Large intestine (tissue), 12 donors: ENCODE results near the gene SRSF8. TPM values are rescaled to one million over a fixed set of nuclear protein-coding genes. Genes with fewer than 3 reads are reported as not detected.
"Not testable (repeated sequence)": the region's sequence is repeated elsewhere in the genome, so short reads cannot be mapped to it uniquely, and the experiment has no call there.

Experiments used
- DNase-seq, 2 donors: peaks; one replicate each; pipeline versions ENCODE4 v3.0.0 to v3.0.0-alpha.2; 2013
- H3K27ac ChIP-seq: one replicate; pipeline ENCODE4 v1.5.1; 2013; ENCODE audit warnings: low read length
- H3K27me3 ChIP-seq: 2 replicates; pipeline ENCODE4 v1.6.1; 2013; ENCODE audit warnings: low read length; ENCODE audit not compliant: control insufficient read depth, insufficient read depth
- H3K36me3 ChIP-seq: 2 replicates; pipeline ENCODE4 v1.6.1; 2013; ENCODE audit warnings: low read length; ENCODE audit not compliant: control insufficient read depth, insufficient read depth
- H3K4me1 ChIP-seq: one replicate; pipeline ENCODE4 v1.6.1; 2013; ENCODE audit warnings: low read length; ENCODE audit not compliant: control insufficient read depth, insufficient read depth
- H3K4me3 ChIP-seq: one replicate; pipeline ENCODE4 v1.5.1; 2013; ENCODE audit warnings: low read length
- H3K9me3 ChIP-seq: one replicate; pipeline ENCODE4 v1.6.1; 2013; ENCODE audit warnings: mild to moderate bottlenecking, low read depth, low read length, moderate library complexity; ENCODE audit not compliant: control insufficient read depth
- WGBS: methylation state at CpG from one replicate; pipeline ENCODE4 v1.1.5; 2013; ENCODE audit warnings: low lambda C conversion rate; ENCODE audit not compliant: insufficient coverage; 5-methylcytosine and 5-hydroxymethylcytosine counted together
- long read RNA-seq, 11 donors: transcript quantifications; one replicate each; lab custom pipeline, GENCODE V29; 2026
- polyA plus RNA-seq: library from polyadenylated mRNA; unstranded; fragments of 120-200 nt; gene quantifications from one replicate; pipeline ENCODE4 v1.2.1, GENCODE V29; 2013

Gene SRSF8, protein sequence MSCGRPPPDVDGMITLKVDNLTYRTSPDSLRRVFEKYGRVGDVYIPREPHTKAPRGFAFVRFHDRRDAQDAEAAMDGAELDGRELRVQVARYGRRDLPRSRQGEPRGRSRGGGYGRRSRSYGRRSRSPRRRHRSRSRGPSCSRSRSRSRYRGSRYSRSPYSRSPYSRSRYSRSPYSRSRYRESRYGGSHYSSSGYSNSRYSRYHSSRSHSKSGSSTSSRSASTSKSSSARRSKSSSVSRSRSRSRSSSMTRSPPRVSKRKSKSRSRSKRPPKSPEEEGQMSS
- 52.3 TPM for polyA plus RNA-seq
- long read RNA-seq, donor 1, full-length matches to known transcripts, result 50 of 50 reads
- long read RNA-seq, donor 1, partial matches to known transcripts, result 0 of 50 reads
- long read RNA-seq, donor 1, other reads (novel, unspliced or antisense), result 0 of 50 reads
- long read RNA-seq, donor 2, full-length matches to known transcripts, result 95 of 95 reads
- long read RNA-seq, donor 2, partial matches to known transcripts, result 0 of 95 reads
- long read RNA-seq, donor 2, other reads (novel, unspliced or antisense), result 0 of 95 reads
- long read RNA-seq, donor 3, result 0 reads
- long read RNA-seq, donor 4, full-length matches to known transcripts, result 12 of 12 reads
- long read RNA-seq, donor 4, partial matches to known transcripts, result 0 of 12 reads
- long read RNA-seq, donor 4, other reads (novel, unspliced or antisense), result 0 of 12 reads
- long read RNA-seq, donor 5, full-length matches to known transcripts, result 33 of 33 reads
- long read RNA-seq, donor 5, partial matches to known transcripts, result 0 of 33 reads
- long read RNA-seq, donor 5, other reads (novel, unspliced or antisense), result 0 of 33 reads
- long read RNA-seq, donor 6, full-length matches to known transcripts, result 122 of 122 reads
- long read RNA-seq, donor 6, partial matches to known transcripts, result 0 of 122 reads
- long read RNA-seq, donor 6, other reads (novel, unspliced or antisense), result 0 of 122 reads
- long read RNA-seq, donor 7, full-length matches to known transcripts, result 74 of 74 reads
- long read RNA-seq, donor 7, partial matches to known transcripts, result 0 of 74 reads
- long read RNA-seq, donor 7, other reads (novel, unspliced or antisense), result 0 of 74 reads
- long read RNA-seq, donor 8, full-length matches to known transcripts, result 136 of 136 reads
- long read RNA-seq, donor 8, partial matches to known transcripts, result 0 of 136 reads
- long read RNA-seq, donor 8, other reads (novel, unspliced or antisense), result 0 of 136 reads
- long read RNA-seq, donor 9, full-length matches to known transcripts, result 115 of 115 reads
- long read RNA-seq, donor 9, partial matches to known transcripts, result 0 of 115 reads
- long read RNA-seq, donor 9, other reads (novel, unspliced or antisense), result 0 of 115 reads
- long read RNA-seq, donor 10, full-length matches to known transcripts, result 110 of 110 reads
- long read RNA-seq, donor 10, partial matches to known transcripts, result 0 of 110 reads
- long read RNA-seq, donor 10, other reads (novel, unspliced or antisense), result 0 of 110 reads
- long read RNA-seq, donor 11, full-length matches to known transcripts, result 71 of 71 reads
- long read RNA-seq, donor 11, partial matches to known transcripts, result 0 of 71 reads
- long read RNA-seq, donor 11, other reads (novel, unspliced or antisense), result 0 of 71 reads

DNA sequence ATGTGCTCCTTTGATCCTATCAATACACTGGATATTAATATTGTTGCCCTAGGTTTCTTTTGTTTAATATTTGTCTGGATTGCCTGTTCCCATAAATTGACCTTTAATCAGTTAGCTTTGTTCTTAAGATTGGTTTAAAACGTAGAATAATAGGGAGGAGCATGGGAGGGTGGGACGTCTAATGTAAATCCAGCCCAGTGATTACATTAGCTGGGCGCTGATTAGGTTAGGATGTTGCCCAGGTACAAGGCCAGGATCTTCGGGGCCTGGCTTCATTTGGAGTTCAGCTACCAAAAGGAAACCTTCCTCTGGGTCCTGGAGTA, at the start of gene SRSF8:
SRSF8 (plus strand) TSS at position 204 of the 323 bp plus-strand sequence. CDS start 308 bp downstream, outside the sequence.
- peak in 1 of 2 donors; percentile 87 for DNase-seq

DNA sequence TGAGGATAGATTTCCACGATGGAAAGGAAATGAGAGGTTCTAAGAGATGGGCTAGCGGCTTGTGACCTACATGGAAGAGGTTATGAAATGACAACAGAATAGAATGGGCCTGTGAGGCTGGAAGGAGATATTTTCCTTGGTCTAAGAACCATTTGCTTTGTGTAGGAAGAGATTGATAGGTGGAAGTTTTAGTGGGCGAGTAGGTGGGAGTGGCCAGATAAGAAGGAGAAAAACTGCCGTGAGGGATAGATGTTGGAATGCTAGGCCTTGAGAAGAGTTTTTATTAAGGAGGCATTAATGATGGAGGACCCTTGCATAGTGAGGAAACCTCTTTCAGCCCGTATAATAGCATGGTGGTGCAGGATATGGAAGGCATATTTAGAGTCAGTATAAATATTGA, 45.3 kb upstream of the SRSF8 start:
- not testable (repeated sequence) for DNase-seq, H3K27me3 ChIP-seq, H3K9me3 ChIP-seq, H3K4me1 ChIP-seq, H3K36me3 ChIP-seq, H3K4me3 ChIP-seq, H3K27ac ChIP-seq
- WGBS, result 33% methylated on average over 1 of the region's 5 CpGs

More for the DNA sequence above, at the start of gene SRSF8:
- Histone ChIP-seq H3K27ac (peak within 1 kb of the TSS; percentile 96), H3K36me3 (no peaks in the 10 kb centered on the region), H3K27me3 (no peaks in the 10 kb centered on the region), H3K4me3 (peak within 1 kb of the TSS; percentile 64), H3K4me1 (no peaks in the 10 kb centered on the region), H3K9me3 (no peaks in the 10 kb centered on the region)
- WGBS, result no CpG with 5 or more reads among the region's 4 CpGs

DNA sequence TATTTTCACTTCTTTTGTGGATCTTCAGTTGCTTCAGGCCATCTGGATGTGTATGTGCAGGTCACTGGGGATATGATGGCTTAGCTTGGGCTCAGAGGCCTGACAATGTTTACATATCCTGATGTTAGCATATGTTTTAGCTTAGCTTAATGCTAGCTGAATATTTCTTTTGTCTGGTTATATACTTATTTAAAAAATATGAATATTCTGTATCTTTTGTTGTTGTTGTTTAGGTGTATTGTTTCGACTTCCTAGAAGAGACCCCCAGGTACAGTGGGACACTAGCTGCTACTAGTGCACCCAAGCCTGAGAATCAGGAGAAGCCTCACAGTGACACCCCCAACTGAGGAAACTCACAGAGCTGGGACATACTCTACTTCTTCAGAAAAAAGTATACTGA, 41.8 kb upstream of the SRSF8 start, which contains the start of gene KDM4E:
KDM4E (plus strand) TSS at position 301 of the 400 bp plus-strand sequence. CDS start 300 bp downstream, outside the sequence.
- Histone ChIP-seq H3K4me3 (no peak within 1 kb of the TSS), H3K9me3 (no peaks in the 10 kb centered on the region), H3K4me1 (no peaks in the 10 kb centered on the region), H3K36me3 (no peaks in the 10 kb centered on the region), H3K27me3 (no peaks in the 10 kb centered on the region), H3K27ac (no peak within 1 kb of the TSS)
- no peak for DNase-seq
- no CpG with 5 or more reads among the region's 1 CpG for WGBS

DNA sequence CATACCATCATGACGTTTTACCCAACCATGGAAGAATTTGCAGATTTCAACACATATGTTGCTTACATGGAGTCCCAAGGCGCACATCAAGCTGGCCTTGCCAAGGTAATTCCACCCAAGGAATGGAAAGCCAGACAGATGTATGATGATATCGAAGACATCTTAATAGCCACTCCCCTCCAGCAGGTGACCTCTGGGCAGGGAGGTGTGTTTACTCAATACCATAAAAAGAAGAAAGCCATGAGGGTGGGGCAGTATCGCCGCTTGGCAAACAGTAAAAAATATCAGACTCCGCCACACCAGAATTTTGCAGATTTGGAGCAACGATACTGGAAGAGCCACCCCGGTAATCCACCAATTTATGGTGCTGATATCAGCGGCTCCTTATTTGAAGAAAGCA, 41.1 kb upstream of the SRSF8 start:
- H3K27me3 ChIP-seq, H3K4me3 ChIP-seq, DNase-seq, H3K4me1 ChIP-seq, H3K9me3 ChIP-seq, H3K36me3 ChIP-seq, H3K27ac ChIP-seq: not testable (repeated sequence)
- no CpG with 5 or more reads among the region's 9 CpGs for WGBS

DNA sequence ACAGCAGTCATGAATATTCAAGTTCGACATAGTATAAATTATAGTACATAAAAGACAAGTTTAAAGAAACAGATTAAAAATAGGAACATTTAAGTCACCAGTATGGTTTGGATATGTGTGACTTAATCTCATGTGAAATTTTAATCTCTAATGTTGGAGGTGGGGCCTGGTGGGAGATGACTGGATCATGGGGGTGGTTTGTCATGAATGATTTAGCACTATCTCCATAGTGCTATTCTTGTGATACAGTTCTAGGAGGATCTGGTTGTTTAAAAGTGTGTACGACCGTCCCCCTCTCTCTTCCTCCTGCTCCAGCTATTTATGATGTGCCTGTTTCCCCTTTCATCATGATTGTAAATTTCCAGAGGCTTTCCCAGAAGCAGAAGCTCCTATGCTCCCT, 38.4 kb upstream of the SRSF8 start:
- WGBS, result 100% methylated on average over 1 of the region's 3 CpGs
- H3K27ac ChIP-seq, result no peak overlapping the region
- no peaks in the 10 kb centered on the region for H3K27me3 ChIP-seq
- no peaks in the 10 kb centered on the region for H3K4me1 ChIP-seq
- no peaks in the 10 kb centered on the region for H3K36me3 ChIP-seq
- no peaks in the 10 kb centered on the region for H3K9me3 ChIP-seq
- H3K4me3 ChIP-seq, result no peak overlapping the region
- no peak for DNase-seq

DNA sequence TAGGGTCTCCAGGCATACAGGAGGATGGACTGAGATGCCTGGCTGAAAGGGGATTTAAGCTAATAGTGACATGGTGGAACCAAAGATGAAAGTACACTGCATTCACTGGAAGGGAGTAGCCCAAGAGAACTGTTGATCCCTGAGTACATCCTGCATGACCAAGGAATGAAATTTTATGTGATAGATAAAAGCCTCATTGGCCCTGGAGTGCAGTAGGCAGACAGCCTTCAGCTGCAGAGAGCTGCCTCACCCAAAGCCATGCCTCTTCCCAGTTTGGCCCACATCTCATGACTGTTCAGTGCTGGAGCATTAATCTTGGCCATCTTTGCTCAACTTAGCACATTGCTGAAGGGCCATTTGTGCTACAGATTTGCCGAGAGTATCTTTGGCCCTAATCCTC, 33.7 kb upstream of the SRSF8 start:
- WGBS, result no CpG with 5 or more reads among the region's 1 CpG
- peaks cover 2% of the 10 kb centered on the region for H3K27me3 ChIP-seq
- DNase-seq, result no peak
- no peaks in the 10 kb centered on the region for H3K36me3 ChIP-seq
- H3K4me3 ChIP-seq, result no peak overlapping the region
- H3K4me1 ChIP-seq, result no peaks in the 10 kb centered on the region
- peaks cover 6% of the 10 kb centered on the region for H3K9me3 ChIP-seq
- no peak overlapping the region for H3K27ac ChIP-seq

DNA sequence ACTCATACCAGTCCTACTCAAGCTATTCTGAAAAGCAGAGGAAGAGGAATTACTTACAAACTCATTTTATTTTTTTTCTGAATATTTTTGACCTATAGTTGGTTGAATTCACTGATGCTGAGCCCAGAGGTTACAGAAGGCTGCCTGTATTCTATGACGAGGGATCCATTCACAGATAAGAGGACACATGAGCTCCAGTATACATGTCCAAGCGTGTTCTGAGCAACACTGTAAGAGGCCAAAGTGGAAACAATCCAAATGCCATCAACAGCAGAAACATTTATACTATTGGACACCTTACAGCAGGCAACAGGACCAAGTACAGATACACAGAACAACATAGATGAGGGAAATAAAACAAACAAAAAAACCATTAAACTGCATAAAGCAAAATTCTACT, 31.4 kb upstream of the SRSF8 start:
- no peak overlapping the region for H3K4me3 ChIP-seq
- DNase-seq, result no peak
- peaks cover 6% of the 10 kb centered on the region for H3K9me3 ChIP-seq
- H3K27ac ChIP-seq, result no peak overlapping the region
- no peaks in the 10 kb centered on the region for H3K4me1 ChIP-seq
- peaks cover 4% of the 10 kb centered on the region for H3K27me3 ChIP-seq
- no CpG with 5 or more reads among the region's 2 CpGs for WGBS
- no peaks in the 10 kb centered on the region for H3K36me3 ChIP-seq

DNA sequence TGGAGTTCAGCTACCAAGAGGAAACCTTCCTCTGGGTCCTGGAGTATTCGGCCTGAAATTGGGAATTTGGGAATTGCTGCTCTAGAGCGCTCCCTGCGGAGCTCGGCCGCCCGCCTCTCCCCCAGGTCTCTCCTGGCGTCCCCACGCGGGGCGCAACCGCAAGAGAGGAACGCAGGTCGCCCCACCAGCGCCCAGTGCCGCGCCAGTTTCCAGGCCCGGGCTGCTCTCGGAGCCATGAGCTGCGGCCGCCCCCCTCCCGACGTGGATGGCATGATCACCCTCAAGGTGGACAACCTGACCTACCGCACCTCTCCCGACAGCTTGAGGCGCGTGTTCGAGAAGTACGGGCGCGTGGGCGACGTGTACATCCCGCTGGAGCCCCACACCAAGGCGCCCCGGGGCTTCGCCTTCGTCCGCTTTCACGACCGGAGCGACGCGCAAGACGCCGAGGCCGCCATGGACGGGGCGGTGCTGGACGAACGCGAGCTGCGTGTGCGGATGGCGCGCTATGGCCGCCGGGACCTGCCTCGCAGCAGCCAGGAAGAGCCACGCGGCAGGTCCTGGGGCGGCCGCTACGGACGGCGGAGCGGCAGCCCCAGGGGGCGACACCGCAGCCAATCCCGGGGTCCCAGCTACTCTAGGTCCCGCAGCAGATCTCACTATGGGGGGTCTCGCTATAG, 29.2 kb upstream of the SRSF8 start:
- peak overlapping the region; percentile 32 for H3K4me3 ChIP-seq
- DNase-seq, result peak in 1 of 2 donors; percentile 38

DNA sequence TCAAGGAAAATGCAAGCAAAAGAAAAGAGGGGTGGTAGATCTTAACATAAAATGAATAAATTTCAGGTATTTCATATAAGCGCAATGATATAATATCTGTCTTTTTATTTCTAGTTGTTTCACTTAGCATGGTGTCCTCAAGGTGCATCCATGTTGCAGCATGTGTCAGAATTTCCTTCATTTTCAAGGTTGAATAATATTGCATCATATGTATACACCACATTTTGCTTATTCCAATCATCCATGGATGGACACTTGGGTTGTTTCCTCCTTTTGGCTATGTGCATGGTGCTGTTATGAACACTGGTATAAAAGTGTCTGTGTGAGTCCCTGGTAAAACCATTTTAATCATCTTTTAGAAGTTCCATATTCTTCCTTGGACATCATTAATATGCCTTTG, 24.5 kb upstream of the SRSF8 start:
- no CpG with 5 or more reads among the region's 1 CpG for WGBS
- Histone ChIP-seq H3K4me3 (no peak overlapping the region), H3K27me3 (peaks cover 4% of the 10 kb centered on the region), H3K27ac (no peak overlapping the region), H3K4me1 (no peaks in the 10 kb centered on the region), H3K9me3 (peaks cover 6% of the 10 kb centered on the region), H3K36me3 (no peaks in the 10 kb centered on the region)
- DNase-seq, result no peak

More for the DNA sequence above, 29.2 kb upstream of the SRSF8 start:
- H3K36me3 ChIP-seq, H3K27ac ChIP-seq, H3K27me3 ChIP-seq, H3K9me3 ChIP-seq, H3K4me1 ChIP-seq: not testable (repeated sequence)
- WGBS, result no CpG with 5 or more reads among the region's 71 CpGs
